Chondrocyte (in vitro differentiated cells): Measurements from ENCODE around the gene LASP1. TPM values are rescaled to one million over a fixed set of nuclear protein-coding genes. Genes with fewer than 3 reads are reported as not detected.
A peak's percentile ranks its signal among the peaks of the same experiment; 100 is the strongest.

ENCODE experiments used
- DNase-seq: peaks from one replicate; pipeline ENCODE4 v3.0.0; 2021; ENCODE audit warnings: mixed read lengths, low spot score
- H3K27ac Mint-ChIP-seq: one replicate; pipeline ENCODE4 v1.8.0; 2021; ENCODE audit warnings: mild to moderate bottlenecking, moderate library complexity, mixed read lengths; ENCODE audit not compliant: unreplicated experiment
- H3K27me3 Mint-ChIP-seq: 2 replicates; pipeline ENCODE4 v1.8.0; 2021; ENCODE audit warnings: low read depth, mixed read lengths
- H3K36me3 Mint-ChIP-seq: 2 replicates; pipeline ENCODE4 v1.8.0; 2021; ENCODE audit warnings: low read depth, mixed read lengths
- H3K4me1 Mint-ChIP-seq: 2 replicates; pipeline ENCODE4 v1.8.0; 2021; ENCODE audit warnings: low read depth, mild to moderate bottlenecking, mixed read lengths
- H3K4me3 Mint-ChIP-seq: one replicate; pipeline ENCODE4 v1.8.0; 2021; ENCODE audit warnings: mild to moderate bottlenecking, moderate library complexity, mixed read lengths; ENCODE audit not compliant: unreplicated experiment
- H3K9me3 Mint-ChIP-seq: 2 replicates; pipeline ENCODE4 v1.8.0; 2021; ENCODE audit warnings: low read depth, mixed read lengths
- CTCF ChIP-seq: fragments of 200-600 bp; sonication (generic); IDR thresholded peaks from 2 replicates; pipeline ENCODE4 v1.5.0; 2021; ENCODE audit warnings: antibody characterized with exemption, mild to moderate bottlenecking, moderate library complexity
- total RNA-seq: library from RNA; stranded (reverse); gene quantifications from 3 replicates; pipeline ENCODE4 v1.2.1, GENCODE V29; 2021

Gene LASP1
- total RNA-seq, 1 donor from 2014 or later, result 599 TPM

- H3K36me3 Mint-ChIP-seq, result peaks cover 46% of the 10 kb centered on the region
- H3K4me1 Mint-ChIP-seq, result peaks cover 76% of the 10 kb centered on the region
- DNase-seq, result no peak
- H3K27me3 Mint-ChIP-seq, result no peaks in the 10 kb centered on the region
- H3K9me3 Mint-ChIP-seq, result no peaks in the 10 kb centered on the region
- H3K27ac Mint-ChIP-seq, result peak overlapping the region; percentile 82
- H3K4me3 Mint-ChIP-seq, result peak overlapping the region; percentile 51
- TF ChIP-seq CTCF, result no peak
These were observed 16.1 kb downstream of the LASP1 start for GRCh38 chr17:38885728-38886642.

- Mint-ChIP-seq H3K4me3 (no peak overlapping the region), H3K9me3 (no peaks in the 10 kb centered on the region), H3K27ac (no peak overlapping the region), H3K36me3 (peaks cover 43% of the 10 kb centered on the region), H3K4me1 (peaks cover 73% of the 10 kb centered on the region), H3K27me3 (no peaks in the 10 kb centered on the region)
- no peak for DNase-seq
- TF ChIP-seq CTCF, result no peak
These were observed 16.8 kb downstream of the LASP1 start for GRCh38 chr17:38886643-38887010.

GRCh38 chr17:38888842-38889241 lies 19.0 kb downstream of the LASP1 start:
- no peak for DNase-seq
- no peak overlapping the region for H3K4me3 Mint-ChIP-seq
- H3K27ac Mint-ChIP-seq, result peak overlapping the region; percentile 32
- no peaks in the 10 kb centered on the region for H3K27me3 Mint-ChIP-seq
- peaks cover 33% of the 10 kb centered on the region for H3K36me3 Mint-ChIP-seq
- no peaks in the 10 kb centered on the region for H3K9me3 Mint-ChIP-seq
- no peak for TF ChIP-seq CTCF
- peaks cover 71% of the 10 kb centered on the region for H3K4me1 Mint-ChIP-seq

- DNase-seq, result no peak
- Mint-ChIP-seq H3K27ac (peak overlapping the region; percentile 66), H3K36me3 (peaks cover 38% of the 10 kb centered on the region), H3K4me3 (no peak overlapping the region), H3K27me3 (no peaks in the 10 kb centered on the region), H3K4me1 (peaks cover 75% of the 10 kb centered on the region), H3K9me3 (no peaks in the 10 kb centered on the region)
- no peak for TF ChIP-seq CTCF
These were observed 20.0 kb downstream of the LASP1 start for GRCh38 chr17:38889745-38890409.

- Mint-ChIP-seq H3K27ac (no peak overlapping the region), H3K4me1 (peaks cover 70% of the 10 kb centered on the region), H3K9me3 (no peaks in the 10 kb centered on the region), H3K36me3 (peaks cover 36% of the 10 kb centered on the region), H3K4me3 (no peak overlapping the region), H3K27me3 (no peaks in the 10 kb centered on the region)
- TF ChIP-seq CTCF, result no peak
- DNase-seq, result no peak
These were observed 20.5 kb downstream of the LASP1 start for GRCh38 chr17:38890410-38890746.
